IMR-90 (cell line): Measurements from ENCODE around the gene PRKCA. TPM values are rescaled to one million over a fixed set of nuclear protein-coding genes. Genes with fewer than 3 reads are reported as not detected.

Source experiments
- ATAC-seq: fragments of 200-7000 bp; cut with Tn5 transposase; 2 replicates; pipeline ENCODE4 v1.9.1; 2020; ENCODE audit warnings: low read depth, mild to moderate bottlenecking, moderate library complexity
- BruUV-seq: library from RNA; stranded (reverse); fragments of 400-500 nt; replicated peaks from 2 replicates; lab custom pipeline; 2021; lab: Mats Ljungman, UMichigan
- CTCF ChIA-PET: fragments of 300-600 bp; formaldehyde crosslinking; extraction: SDS; loops from one replicate; lab custom pipeline; 2021; ENCODE audit warnings: antibody characterized with exemption; lab: Yijun Ruan, JAX
- POLR2A ChIA-PET: fragments of 300-600 bp; sonication (Branson Sonifier 250); formaldehyde crosslinking; loops from one replicate; lab custom pipeline; 2022; ENCODE audit warnings: antibody characterized with exemption; ENCODE audit not compliant: unreplicated experiment; lab: Charles Lee
- DNase-seq: peaks from one replicate; pipeline ENCODE4 v3.0.0; 2013
- H2AFZ ChIP-seq: replicated peaks from 2 replicates; pipeline ENCODE3; 2013; ENCODE audit warnings: low read length, mild to moderate bottlenecking; ENCODE audit not compliant: poor library complexity
- H2AK5ac ChIP-seq: 2 replicates; pipeline ENCODE4 v1.6.1; 2013; ENCODE audit warnings: low read depth, low read length, inconsistent platforms
- H2AK9ac ChIP-seq: replicated peaks from 2 replicates; pipeline ENCODE3; 2013; ENCODE audit warnings: mild to moderate bottlenecking, low read depth, low read length, moderate library complexity; ENCODE audit not compliant: poor library complexity
- H2BK120ac ChIP-seq: 2 replicates; pipeline ENCODE4 v1.6.1; 2013; ENCODE audit warnings: low read depth, low read length, inconsistent platforms
- H2BK15ac ChIP-seq: 3 replicates; pipeline ENCODE4 v1.6.1; 2013; ENCODE audit warnings: low read depth, low read length, inconsistent platforms
- H2BK20ac ChIP-seq: 2 replicates; pipeline ENCODE4 v1.6.1; 2013; ENCODE audit warnings: low read depth, mild to moderate bottlenecking, inconsistent platforms, low read length, moderate library complexity
- H2BK5ac ChIP-seq: 2 replicates; pipeline ENCODE4 v1.6.1; 2013; ENCODE audit warnings: mild to moderate bottlenecking, low read depth, low read length, inconsistent platforms; ENCODE audit not compliant: poor library complexity, severe bottlenecking
- H3K14ac ChIP-seq: replicated peaks from 2 replicates; pipeline ENCODE4 v1.6.1; 2013; ENCODE audit warnings: low read depth, low read length, inconsistent platforms
- H3K18ac ChIP-seq: 2 replicates; pipeline ENCODE4 v1.6.1; 2013; ENCODE audit warnings: low read depth, low read length, control low read depth
- H3K23ac ChIP-seq: 2 replicates; pipeline ENCODE4 v1.6.1; 2013; ENCODE audit warnings: low read depth, low read length, inconsistent platforms
- H3K27ac ChIP-seq: 2 replicates; pipeline ENCODE4 v1.5.1; 2013; ENCODE audit warnings: mild to moderate bottlenecking, control low read depth, low read length; ENCODE audit not compliant: insufficient read depth
- H3K27me3 ChIP-seq: 2 replicates; pipeline ENCODE4 v1.6.1; 2013; ENCODE audit warnings: low read length; ENCODE audit not compliant: control insufficient read depth, insufficient read depth
- H3K36me3 ChIP-seq: 2 replicates; pipeline ENCODE4 v1.6.1; 2013; ENCODE audit warnings: low read length, mixed read lengths; ENCODE audit not compliant: control insufficient read depth, insufficient read depth
- H3K4ac ChIP-seq: 2 replicates; pipeline ENCODE4 v1.6.1; 2013; ENCODE audit warnings: low read depth, low read length, inconsistent platforms
- H3K4me1 ChIP-seq: 2 replicates; pipeline ENCODE4 v1.6.1; 2013; ENCODE audit warnings: low read length, mixed read lengths; ENCODE audit not compliant: control insufficient read depth, insufficient read depth
- H3K4me2 ChIP-seq: 2 replicates; pipeline ENCODE4 v1.6.1; 2013; ENCODE audit warnings: low read depth, mild to moderate bottlenecking, control low read depth, low read length, moderate library complexity
- H3K4me3 ChIP-seq: 2 replicates; pipeline ENCODE4 v1.5.1; 2013; ENCODE audit warnings: low read depth, mild to moderate bottlenecking, control low read depth, low read length, moderate library complexity; ENCODE audit not compliant: insufficient read depth
- H3K56ac ChIP-seq: 2 replicates; pipeline ENCODE4 v1.6.1; 2013; ENCODE audit warnings: low read length, inconsistent platforms; ENCODE audit not compliant: insufficient read depth; ENCODE audit errors: extremely low read depth
- H3K79me1 ChIP-seq, 2 experiments: 2 replicates each; pipeline ENCODE4 v1.6.1; 2013; ENCODE audit warnings: low read length in 2 of 2, inconsistent platforms in 1 of 2, low read depth in 1 of 2
- H3K9ac ChIP-seq: 2 replicates; pipeline ENCODE4 v1.6.1; 2013; ENCODE audit warnings: low read depth, low read length, control low read depth
- H3K9me1 ChIP-seq: 2 replicates; pipeline ENCODE4 v1.6.1; 2013; ENCODE audit warnings: low read length, inconsistent platforms; ENCODE audit not compliant: insufficient read depth
- H3K9me3 ChIP-seq: 2 replicates; pipeline ENCODE4 v1.6.1; 2013; ENCODE audit warnings: low read length; ENCODE audit not compliant: control insufficient read depth, insufficient read depth
- H4K20me1 ChIP-seq: 2 replicates; pipeline ENCODE4 v1.6.1; 2013; ENCODE audit warnings: low read length, inconsistent platforms; ENCODE audit not compliant: insufficient read depth
- H4K5ac ChIP-seq: 2 replicates; pipeline ENCODE4 v1.6.1; 2013; ENCODE audit warnings: mild to moderate bottlenecking, low read depth, low read length, control low read depth
- H4K8ac ChIP-seq, 2 experiments: 2 replicates each; pipeline ENCODE4 v1.6.1; 2013; ENCODE audit warnings: low read depth in 2 of 2, low read length in 2 of 2, control low read depth in 1 of 2, inconsistent platforms in 1 of 2
- H4K91ac ChIP-seq: 2 replicates; pipeline ENCODE4 v1.6.1; 2013; ENCODE audit warnings: low read depth, low read length, inconsistent platforms; ENCODE audit not compliant: insufficient read depth
- CHD1 ChIP-seq: IDR thresholded peaks from 2 replicates; pipeline ENCODE4 v1.6.1; 2012; ENCODE audit warnings: low read depth, low read length, improper control_type of control experiment
- MAZ ChIP-seq: IDR thresholded peaks from 2 replicates; pipeline ENCODE4 v1.6.1; 2012; ENCODE audit warnings: low read depth, mild to moderate bottlenecking, low read length, improper control_type of control experiment, moderate library complexity, borderline replicate concordance
- POLR2A ChIP-seq: IDR thresholded peaks from 2 replicates; pipeline ENCODE4 v1.6.1; 2012; ENCODE audit warnings: mild to moderate bottlenecking, low read depth, low read length
- RCOR1 ChIP-seq: IDR thresholded peaks from 2 replicates; pipeline ENCODE4 v1.6.1; 2012; ENCODE audit warnings: mild to moderate bottlenecking, low read length, improper control_type of control experiment; ENCODE audit not compliant: insufficient replicate concordance
- WGBS, 2 experiments: methylation state at CpG; one replicate each; pipeline versions ENCODE4 v1.1.5 to v1.1.7; 2013; ENCODE audit warnings: missing lambda C conversion rate in 2 of 2; ENCODE audit not compliant: insufficient read length in 1 of 2; ENCODE audit errors: extremely low coverage in 2 of 2; 5-methylcytosine and 5-hydroxymethylcytosine counted together
- dilution Hi-C: fragments of 300-500 bp; cut with HindIII; formaldehyde crosslinking; loops from one replicate; pipeline ENCODE4 v1.14.3; 2018; ENCODE audit warnings: low sequenced_read_pairs; ENCODE audit not compliant: unreplicated experiment
- in situ Hi-C: fragments of 300-500 bp; cut with MboI; formaldehyde crosslinking; loops from 3 replicates; pipeline ENCODE4 v1.14.3; 2019; ENCODE audit warnings: low sequenced_read_pairs, inconsistent platforms, mixed read lengths
- intact Hi-C: fragments of 100-400 bp; cut with micrococcal nuclease; formaldehyde crosslinking; loops from 2 replicates; pipeline ENCODE4 v1.10.0; 2022
- polyA plus RNA-seq, 3 experiments: library from polyadenylated mRNA; depleted of rRNA; stranded (reverse); fragments of >200 nt; gene quantifications; 2 replicates each; pipeline ENCODE4 v1.2.3, GENCODE V29; 2012; ENCODE audit warnings: low replicate concordance in 1 of 3
- total RNA-seq: library from RNA; depleted of rRNA; stranded (reverse); fragments of >200 nt; gene quantifications from 2 replicates; pipeline ENCODE4 v1.2.3, GENCODE V29; 2012

Gene PRKCA
- total and polyA plus RNA-seq, 2 of the 4 experiments (the other 2 are of a cell fraction): 31.0 to 46.0 TPM

- BruUV-seq: no TSS peak
- POLR2A ChIA-PET: no interaction called here
- H4K20me1 ChIP-seq: peaks cover 44% of the 10 kb centered on the region
Observed at GRCh38 chr17:66379544-66379943, 77.1 kb downstream of the PRKCA start.

More at GRCh38 chr17:66379544-66379943, 77.1 kb downstream of the PRKCA start:
- intact Hi-C loops: no loop called here
- H3K9ac ChIP-seq: no peak overlapping the region
- no peak overlapping the region for H3K18ac ChIP-seq
- no peak overlapping the region for H4K91ac ChIP-seq
- H2BK120ac ChIP-seq: no peak overlapping the region
- H4K8ac ChIP-seq: no peak overlapping the region
- no peak overlapping the region for H2AK5ac ChIP-seq
- peaks cover 18% of the 10 kb centered on the region for H3K4me1 ChIP-seq
- TF ChIP-seq CHD1 (no peak), MAZ (no peak), RCOR1 (no peak), POLR2A (no peak)
- CTCF ChIA-PET: no interaction called here
- H2BK15ac ChIP-seq: no peak overlapping the region
- H3K4ac ChIP-seq: no peak overlapping the region
- H3K9me1 ChIP-seq: peaks cover 21% of the 10 kb centered on the region; the same call in 1 of the 2 replicates
- no peak overlapping the region for H3K23ac ChIP-seq
- H3K14ac ChIP-seq: no peak overlapping the region
- H2BK20ac ChIP-seq: no peak overlapping the region
- dilution Hi-C loops: no loop called here
- no peak overlapping the region for H3K27ac ChIP-seq
- no peak overlapping the region for H3K56ac ChIP-seq
- H3K79me1 ChIP-seq: peaks cover 31 to 78% of the 10 kb centered on the region in 2 experiments
- no peak overlapping the region for H3K4me2 ChIP-seq
- no peak for ATAC-seq
- H3K36me3 ChIP-seq: no peaks in the 10 kb centered on the region
- no peak for DNase-seq
- no peak overlapping the region for H2AFZ ChIP-seq
- in situ Hi-C loops: no loop called here
- H2AK9ac ChIP-seq: no peak overlapping the region
- H4K5ac ChIP-seq: no peak overlapping the region
- H3K9me3 ChIP-seq: no peaks in the 10 kb centered on the region
- H2BK5ac ChIP-seq: no peak overlapping the region
- 70% methylated on average over 2 of the region's 4 CpGs; no CpG with 5 or more reads in 1 of the 2 experiments for WGBS, 2 experiments
- H3K27me3 ChIP-seq: no peaks in the 10 kb centered on the region
- no peak overlapping the region for H3K4me3 ChIP-seq
